Measurements from ENCODE around the gene CXCL10. TPM values are rescaled to one million over a fixed set of nuclear protein-coding genes. Genes with fewer than 3 reads are reported as not detected.

The CXCL10 gene
- total and polyA plus RNA-seq, 4 donors = 0.84 to 9.4 (median 1.2) TPM

DNA sequence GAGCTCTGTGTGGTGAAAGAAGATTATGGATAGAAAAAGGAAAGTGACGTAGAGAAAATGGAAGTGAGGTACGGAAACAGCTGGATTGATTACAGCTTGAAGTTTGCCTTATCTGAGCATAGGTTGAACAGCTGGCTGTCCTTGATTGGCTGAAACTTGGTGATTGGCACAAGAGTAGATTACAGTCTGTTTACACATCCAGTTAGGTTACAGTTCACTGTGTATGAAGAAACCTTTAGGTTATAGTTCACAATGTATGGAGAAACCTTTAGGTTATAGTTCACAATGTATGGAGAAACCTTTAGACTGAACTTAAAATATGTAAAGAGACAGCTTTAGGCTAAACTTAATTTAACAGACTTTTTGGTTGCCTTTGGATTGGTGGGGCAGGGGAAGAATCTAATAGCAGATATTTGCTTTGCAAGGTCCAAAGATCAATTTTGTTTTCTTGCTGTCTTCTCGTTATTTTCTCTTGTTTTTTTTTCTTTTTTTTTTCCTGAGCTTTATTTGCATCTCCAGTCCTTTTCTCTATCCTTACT, 35.7 kb upstream of the CXCL10 start:
- TF ChIP-seq, protein P1, sequence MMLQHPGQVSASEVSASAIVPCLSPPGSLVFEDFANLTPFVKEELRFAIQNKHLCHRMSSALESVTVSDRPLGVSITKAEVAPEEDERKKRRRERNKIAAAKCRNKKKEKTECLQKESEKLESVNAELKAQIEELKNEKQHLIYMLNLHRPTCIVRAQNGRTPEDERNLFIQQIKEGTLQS (IDR thresholded peaks at IDR 0.05) = no peak
- TF ChIP-seq JUND (IDR thresholded peaks at IDR 0.05) = no peak
- TF ChIP-seq FOXA2 (IDR thresholded peaks at IDR 0.05) = no peak
- no peak for TF ChIP-seq ZBTB33 (IDR thresholded peaks at IDR 0.05)
- peak; percentile 67 to 82 for TF ChIP-seq HNF4A (conservative IDR thresholded peaks at IDR 0.05)
- TF ChIP-seq, protein P2, sequence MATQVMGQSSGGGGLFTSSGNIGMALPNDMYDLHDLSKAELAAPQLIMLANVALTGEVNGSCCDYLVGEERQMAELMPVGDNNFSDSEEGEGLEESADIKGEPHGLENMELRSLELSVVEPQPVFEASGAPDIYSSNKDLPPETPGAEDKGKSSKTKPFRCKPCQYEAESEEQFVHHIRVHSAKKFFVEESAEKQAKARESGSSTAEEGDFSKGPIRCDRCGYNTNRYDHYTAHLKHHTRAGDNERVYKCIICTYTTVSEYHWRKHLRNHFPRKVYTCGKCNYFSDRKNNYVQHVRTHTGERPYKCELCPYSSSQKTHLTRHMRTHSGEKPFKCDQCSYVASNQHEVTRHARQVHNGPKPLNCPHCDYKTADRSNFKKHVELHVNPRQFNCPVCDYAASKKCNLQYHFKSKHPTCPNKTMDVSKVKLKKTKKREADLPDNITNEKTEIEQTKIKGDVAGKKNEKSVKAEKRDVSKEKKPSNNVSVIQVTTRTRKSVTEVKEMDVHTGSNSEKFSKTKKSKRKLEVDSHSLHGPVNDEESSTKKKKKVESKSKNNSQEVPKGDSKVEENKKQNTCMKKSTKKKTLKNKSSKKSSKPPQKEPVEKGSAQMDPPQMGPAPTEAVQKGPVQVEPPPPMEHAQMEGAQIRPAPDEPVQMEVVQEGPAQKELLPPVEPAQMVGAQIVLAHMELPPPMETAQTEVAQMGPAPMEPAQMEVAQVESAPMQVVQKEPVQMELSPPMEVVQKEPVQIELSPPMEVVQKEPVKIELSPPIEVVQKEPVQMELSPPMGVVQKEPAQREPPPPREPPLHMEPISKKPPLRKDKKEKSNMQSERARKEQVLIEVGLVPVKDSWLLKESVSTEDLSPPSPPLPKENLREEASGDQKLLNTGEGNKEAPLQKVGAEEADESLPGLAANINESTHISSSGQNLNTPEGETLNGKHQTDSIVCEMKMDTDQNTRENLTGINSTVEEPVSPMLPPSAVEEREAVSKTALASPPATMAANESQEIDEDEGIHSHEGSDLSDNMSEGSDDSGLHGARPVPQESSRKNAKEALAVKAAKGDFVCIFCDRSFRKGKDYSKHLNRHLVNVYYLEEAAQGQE (IDR thresholded peaks at IDR 0.05) = no peak
- TF ChIP-seq YY1 (IDR thresholded peaks at IDR 0.05) = peak; percentile 37
- no peak for TF ChIP-seq RAD21 (IDR thresholded peaks at IDR 0.05)
- no peak for TF ChIP-seq EGR1 (IDR thresholded peaks at IDR 0.05; ENCODE audit: low read depth in 2 of 2)
- peak; percentile 34 to 60 for TF ChIP-seq GABPA (IDR thresholded peaks at IDR 0.05 in 1 of 2, conservative IDR thresholded peaks at IDR 0.05 in 1 of 2)
- TF ChIP-seq FOXA1 (IDR thresholded peaks at IDR 0.05) = no peak
- TF ChIP-seq, protein P3, sequence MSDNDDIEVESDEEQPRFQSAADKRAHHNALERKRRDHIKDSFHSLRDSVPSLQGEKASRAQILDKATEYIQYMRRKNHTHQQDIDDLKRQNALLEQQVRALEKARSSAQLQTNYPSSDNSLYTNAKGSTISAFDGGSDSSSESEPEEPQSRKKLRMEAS (IDR thresholded peaks at IDR 0.05) = no peak
- TF ChIP-seq TAF1 (conservative IDR thresholded peaks at IDR 0.05) = no peak
- peak; percentile 47 for TF ChIP-seq HNF4G (IDR thresholded peaks at IDR 0.05)
- peak; percentile 79 for TF ChIP-seq SP1 (IDR thresholded peaks at IDR 0.05)
- peak; percentile 27 to 30 for TF ChIP-seq RXRA (IDR thresholded peaks at IDR 0.05)
- TF ChIP-seq NR2F2 (IDR thresholded peaks at IDR 0.05) = no peak
- TF ChIP-seq, protein P4, sequence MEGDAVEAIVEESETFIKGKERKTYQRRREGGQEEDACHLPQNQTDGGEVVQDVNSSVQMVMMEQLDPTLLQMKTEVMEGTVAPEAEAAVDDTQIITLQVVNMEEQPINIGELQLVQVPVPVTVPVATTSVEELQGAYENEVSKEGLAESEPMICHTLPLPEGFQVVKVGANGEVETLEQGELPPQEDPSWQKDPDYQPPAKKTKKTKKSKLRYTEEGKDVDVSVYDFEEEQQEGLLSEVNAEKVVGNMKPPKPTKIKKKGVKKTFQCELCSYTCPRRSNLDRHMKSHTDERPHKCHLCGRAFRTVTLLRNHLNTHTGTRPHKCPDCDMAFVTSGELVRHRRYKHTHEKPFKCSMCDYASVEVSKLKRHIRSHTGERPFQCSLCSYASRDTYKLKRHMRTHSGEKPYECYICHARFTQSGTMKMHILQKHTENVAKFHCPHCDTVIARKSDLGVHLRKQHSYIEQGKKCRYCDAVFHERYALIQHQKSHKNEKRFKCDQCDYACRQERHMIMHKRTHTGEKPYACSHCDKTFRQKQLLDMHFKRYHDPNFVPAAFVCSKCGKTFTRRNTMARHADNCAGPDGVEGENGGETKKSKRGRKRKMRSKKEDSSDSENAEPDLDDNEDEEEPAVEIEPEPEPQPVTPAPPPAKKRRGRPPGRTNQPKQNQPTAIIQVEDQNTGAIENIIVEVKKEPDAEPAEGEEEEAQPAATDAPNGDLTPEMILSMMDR (IDR thresholded peaks at IDR 0.05; ENCODE audit: low read depth, low read length, missing input control) = no peak
- 23% methylated on average over 3 of the region's 3 CpGs for WGBS
- H3K9ac ChIP-seq (ENCODE audit: low read depth in 1 of 2, low read length in 2 of 2) = no peak overlapping the region
- H3K4me1 ChIP-seq (ENCODE audit: control insufficient read depth in 4 of 4, insufficient read depth in 4 of 4, low read length in 3 of 4) = peaks cover 0 to 18% (median 6%) of the 10 kb centered on the region in 4 donors
- peak overlapping the region in 2 of 3 donors; percentile 27 to 28 for H3K4me3 ChIP-seq (ENCODE audit: low read depth in 1 of 3, low read length in 3 of 3)
- H3K36me3 ChIP-seq (ENCODE audit: control insufficient read depth in 4 of 4, insufficient read depth in 3 of 4, low read depth in 1 of 4, low read length in 3 of 4) = no peaks in the 10 kb centered on the region
- H3K27me3 ChIP-seq (ENCODE audit: control insufficient read depth in 4 of 4, insufficient read depth in 4 of 4, low read length in 3 of 4) = no peaks in the 10 kb centered on the region
- H3K27ac ChIP-seq (ENCODE audit: low read depth in 1 of 2, low read length in 2 of 2) = no peak overlapping the region
- H3K9me3 ChIP-seq (ENCODE audit: control insufficient read depth in 4 of 4, low read length in 3 of 4) = no peaks in the 10 kb centered on the region
- DNase-seq (ENCODE audit: low spot score) = no peak

Measured in liver (tissue), 9 donors.